Vagina (tissue), 2 donors: Measurements from ENCODE around the gene ECI2. TPM values are rescaled to one million over a fixed set of nuclear protein-coding genes. Genes with fewer than 3 reads are reported as not detected.

Experiments
- DNase-seq, 2 donors: peaks; one replicate each; pipeline ENCODE4 v3.0.0-alpha.2; 2017; ENCODE audit errors: extremely low spot score in 2 of 2
- H3K27ac ChIP-seq: fragments of 200-600 bp; sonication (generic); one replicate; pipeline ENCODE4 v1.5.1; 2019
- H3K27me3 ChIP-seq: fragments of 200-600 bp; sonication (generic); one replicate; pipeline ENCODE4 v1.5.1; 2019
- H3K36me3 ChIP-seq, 2 donors: fragments of 200-600 bp; sonication (generic); one replicate each; pipeline ENCODE4 v1.5.1; 2017 to 2019
- H3K4me1 ChIP-seq: fragments of 200-600 bp; sonication (generic); one replicate; pipeline ENCODE4 v1.5.1; 2019
- H3K4me3 ChIP-seq, 2 donors: fragments of 200-600 bp; sonication (generic); 1 replicate in 1 of 2; 2 replicates in 1 of 2; pipeline ENCODE4 v1.5.1; 2016 to 2019
- H3K9me3 ChIP-seq: fragments of 200-600 bp; sonication (generic); one replicate; pipeline ENCODE4 v1.5.1; 2019
- POLR2A ChIP-seq, 2 donors: fragments of 450-650 bp; IDR thresholded peaks; one replicate each; pipeline ENCODE4 v1.6.1; 2017; ENCODE audit warnings: antibody characterized with exemption in 2 of 2, mild to moderate bottlenecking in 2 of 2, moderate library complexity in 2 of 2
- POLR2AphosphoS5 ChIP-seq, 2 donors: sonication (generic); formaldehyde crosslinking; IDR thresholded peaks; one replicate each; pipeline ENCODE4 v1.9.0; 2017; ENCODE audit warnings: antibody characterized with exemption in 2 of 2, mild to moderate bottlenecking in 2 of 2, low read depth in 1 of 2; ENCODE audit not compliant: insufficient read depth in 1 of 2
- intact Hi-C: fragments of 100-400 bp; cut with DNase I; formaldehyde crosslinking; loops from one replicate; pipeline ENCODE4 v1.15.1; 2023
- total RNA-seq: library from RNA; depleted of rRNA; stranded (reverse); fragments of >200 nt; gene quantifications from one replicate; pipeline ENCODE4 v1.2.3, GENCODE V29; 2016
- TF ChIP-seq, protein P1 (sequence below), 3 experiments: fragments of 450-650 bp in 2 of 3; fragments of 200-600 bp in 1 of 3; sonication (generic) in 1 of 3; IDR thresholded peaks; one replicate each; pipeline ENCODE4 v1.5.1; 2017 to 2019; ENCODE audit warnings: antibody characterized with exemption in 3 of 3, mild to moderate bottlenecking in 2 of 3, moderate library complexity in 2 of 3

ECI2 gene
- total RNA-seq, 1 donor from 2014 or later = 30.7 TPM

DNA sequence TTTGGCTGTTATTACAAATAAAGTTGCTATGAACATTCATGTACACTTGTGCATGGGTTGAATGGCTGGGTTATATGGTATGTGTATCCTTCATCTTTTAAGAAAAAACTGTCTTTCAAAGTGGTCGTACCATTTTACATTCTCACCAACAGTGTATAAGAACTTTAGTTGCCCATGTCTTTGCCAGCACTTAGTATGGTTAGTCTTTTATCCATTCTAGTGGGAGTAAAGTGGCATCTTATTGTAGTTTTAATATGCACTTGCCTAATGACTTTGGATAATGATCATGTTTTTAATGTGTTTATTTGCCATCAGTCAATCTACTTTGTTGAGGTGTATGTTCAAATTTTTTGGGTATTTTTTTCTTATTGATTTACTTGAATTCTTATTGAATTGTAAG lies 32.5 kb upstream of the ECI2 start:
- H3K27ac ChIP-seq = no peak overlapping the region
- intact Hi-C loops = no loop called here
- no peak overlapping the region for H3K4me3 ChIP-seq
- no peaks in the 10 kb centered on the region for H3K9me3 ChIP-seq
- TF ChIP-seq POLR2AphosphoS5 (IDR thresholded peaks at IDR 0.05; ENCODE audit: insufficient read depth in 1 of 2, low read depth in 1 of 2) = no peak
- no peak for TF ChIP-seq POLR2A (IDR thresholded peaks at IDR 0.05)
- TF ChIP-seq, protein P1, sequence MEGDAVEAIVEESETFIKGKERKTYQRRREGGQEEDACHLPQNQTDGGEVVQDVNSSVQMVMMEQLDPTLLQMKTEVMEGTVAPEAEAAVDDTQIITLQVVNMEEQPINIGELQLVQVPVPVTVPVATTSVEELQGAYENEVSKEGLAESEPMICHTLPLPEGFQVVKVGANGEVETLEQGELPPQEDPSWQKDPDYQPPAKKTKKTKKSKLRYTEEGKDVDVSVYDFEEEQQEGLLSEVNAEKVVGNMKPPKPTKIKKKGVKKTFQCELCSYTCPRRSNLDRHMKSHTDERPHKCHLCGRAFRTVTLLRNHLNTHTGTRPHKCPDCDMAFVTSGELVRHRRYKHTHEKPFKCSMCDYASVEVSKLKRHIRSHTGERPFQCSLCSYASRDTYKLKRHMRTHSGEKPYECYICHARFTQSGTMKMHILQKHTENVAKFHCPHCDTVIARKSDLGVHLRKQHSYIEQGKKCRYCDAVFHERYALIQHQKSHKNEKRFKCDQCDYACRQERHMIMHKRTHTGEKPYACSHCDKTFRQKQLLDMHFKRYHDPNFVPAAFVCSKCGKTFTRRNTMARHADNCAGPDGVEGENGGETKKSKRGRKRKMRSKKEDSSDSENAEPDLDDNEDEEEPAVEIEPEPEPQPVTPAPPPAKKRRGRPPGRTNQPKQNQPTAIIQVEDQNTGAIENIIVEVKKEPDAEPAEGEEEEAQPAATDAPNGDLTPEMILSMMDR (IDR thresholded peaks at IDR 0.05) = no peak
- no peaks in the 10 kb centered on the region for H3K4me1 ChIP-seq
- H3K36me3 ChIP-seq = no peaks in the 10 kb centered on the region
- DNase-seq = no peak
- no peaks in the 10 kb centered on the region for H3K27me3 ChIP-seq

DNA sequence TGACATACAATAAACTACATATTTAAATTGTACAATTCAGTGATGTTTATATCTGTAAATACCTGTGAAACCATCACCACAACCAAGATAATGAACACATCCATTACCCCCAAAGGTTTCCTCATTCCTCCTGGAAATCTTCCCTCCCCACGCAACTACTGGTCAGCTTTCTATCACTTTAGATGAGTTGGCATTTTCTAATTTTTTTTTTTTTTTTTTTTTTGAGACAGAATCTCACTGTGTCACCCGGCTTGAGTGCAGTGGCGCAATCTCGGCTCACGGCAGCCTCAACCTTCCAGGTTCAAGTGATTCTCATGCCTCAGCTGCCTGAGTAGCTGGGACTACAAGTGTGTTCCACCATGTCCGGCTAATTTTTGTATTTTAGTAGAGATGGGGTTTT lies 31.7 kb upstream of the ECI2 start:
- intact Hi-C loops = no loop called here
- Histone ChIP-seq H3K36me3 (no peaks in the 10 kb centered on the region), H3K4me1 (no peaks in the 10 kb centered on the region), H3K4me3 (no peak overlapping the region), H3K9me3 (no peaks in the 10 kb centered on the region), H3K27ac (no peak overlapping the region), H3K27me3 (no peaks in the 10 kb centered on the region)
- no peak for DNase-seq
- no peak for TF ChIP-seq POLR2AphosphoS5 (IDR thresholded peaks at IDR 0.05; ENCODE audit: insufficient read depth in 1 of 2, low read depth in 1 of 2)
- TF ChIP-seq, protein P1 (IDR thresholded peaks at IDR 0.05) = no peak

DNA sequence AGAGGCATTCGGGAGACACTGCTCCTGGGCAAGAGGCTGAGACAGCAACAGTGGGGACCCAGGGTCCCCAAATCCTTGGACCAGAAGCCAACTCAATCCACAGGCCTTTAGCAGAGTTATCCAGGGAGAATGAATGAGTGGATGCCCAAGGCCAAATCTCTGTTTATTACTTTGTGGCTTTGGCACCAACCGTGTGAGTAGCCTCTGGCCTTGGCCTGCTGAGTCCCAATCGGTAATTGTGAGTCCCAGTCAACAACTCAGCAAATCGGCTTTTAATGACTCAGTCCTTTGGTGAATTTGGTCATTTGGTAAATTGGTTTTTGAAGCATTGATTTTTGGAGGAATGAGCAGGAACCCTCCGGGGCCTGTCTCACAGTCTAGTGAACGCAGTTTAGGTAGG lies 29.1 kb upstream of the ECI2 start:
- TF ChIP-seq, protein P1 (IDR thresholded peaks at IDR 0.05) = no peak
- no peak for TF ChIP-seq POLR2A (IDR thresholded peaks at IDR 0.05)
- TF ChIP-seq POLR2AphosphoS5 (IDR thresholded peaks at IDR 0.05; ENCODE audit: insufficient read depth in 1 of 2, low read depth in 1 of 2) = no peak
- Histone ChIP-seq H3K27ac (no peak overlapping the region), H3K4me3 (no peak overlapping the region), H3K27me3 (no peaks in the 10 kb centered on the region), H3K9me3 (no peaks in the 10 kb centered on the region), H3K4me1 (no peaks in the 10 kb centered on the region), H3K36me3 (no peaks in the 10 kb centered on the region)
- intact Hi-C loops = no loop called here
- no peak for DNase-seq

DNA sequence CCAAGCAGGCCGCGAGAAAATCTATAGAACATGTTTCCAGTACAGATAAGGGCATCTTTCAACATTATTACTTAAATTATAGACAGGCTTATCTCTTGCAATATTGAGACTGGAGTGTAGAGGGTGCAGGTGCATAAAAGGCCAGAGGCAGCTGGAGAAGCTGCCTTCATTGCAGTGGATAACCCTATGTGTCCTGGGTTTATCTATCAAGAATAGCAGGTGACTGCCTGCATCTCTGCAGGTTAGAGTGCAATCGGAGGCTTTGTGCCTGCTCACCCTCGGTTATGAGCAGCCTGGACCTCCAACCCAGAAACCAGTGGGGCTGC lies 28.7 kb upstream of the ECI2 start:
- Histone ChIP-seq H3K27ac (no peak overlapping the region), H3K4me1 (no peaks in the 10 kb centered on the region), H3K36me3 (no peaks in the 10 kb centered on the region), H3K9me3 (no peaks in the 10 kb centered on the region), H3K27me3 (no peaks in the 10 kb centered on the region), H3K4me3 (no peak overlapping the region)
- DNase-seq = no peak
- intact Hi-C loops = no loop called here
- TF ChIP-seq POLR2AphosphoS5 (IDR thresholded peaks at IDR 0.05; ENCODE audit: insufficient read depth in 1 of 2, low read depth in 1 of 2) (no peak), POLR2A (IDR thresholded peaks at IDR 0.05) (no peak)
- TF ChIP-seq, protein P1 (IDR thresholded peaks at IDR 0.05) = no peak

DNA sequence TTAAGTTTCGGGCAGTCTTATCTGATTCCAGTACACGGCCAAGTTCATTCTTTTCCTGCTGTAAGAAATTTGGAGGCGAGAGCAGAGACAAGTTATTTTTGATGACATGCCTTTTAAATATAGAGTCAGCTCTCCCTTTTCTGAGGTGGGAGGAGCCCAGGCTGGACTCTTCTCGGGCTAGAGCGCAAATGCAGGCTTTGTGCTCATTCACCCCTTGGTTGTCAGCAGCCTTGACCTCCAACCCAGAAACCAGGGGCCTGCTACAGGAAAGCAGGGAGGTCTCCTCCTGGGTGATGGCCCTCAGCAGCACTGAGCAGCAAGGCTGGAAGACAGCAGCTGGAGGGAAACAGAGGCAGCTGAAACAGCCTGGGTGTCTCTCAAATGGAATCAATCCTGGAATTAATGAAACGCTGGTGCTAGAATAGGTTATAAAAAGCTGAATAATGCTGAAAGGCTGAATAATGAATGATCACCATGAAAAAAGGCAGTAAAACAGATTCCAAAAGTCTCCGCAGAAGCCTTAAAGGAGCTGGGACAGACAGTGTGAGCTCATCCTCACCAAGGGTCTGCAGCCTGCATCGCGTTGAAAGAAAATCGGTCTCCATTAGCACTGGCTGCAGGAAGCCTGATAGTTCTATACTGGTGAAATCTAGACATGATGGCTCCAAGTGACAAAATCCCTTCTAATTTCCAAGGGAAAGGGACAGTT lies 28.2 kb upstream of the ECI2 start:
- Histone ChIP-seq H3K27ac (no peak overlapping the region), H3K4me1 (no peaks in the 10 kb centered on the region), H3K4me3 (no peak overlapping the region), H3K36me3 (no peaks in the 10 kb centered on the region), H3K9me3 (no peaks in the 10 kb centered on the region), H3K27me3 (no peaks in the 10 kb centered on the region)
- no peak for DNase-seq
- intact Hi-C loops = no loop called here
- TF ChIP-seq, protein P1 (IDR thresholded peaks at IDR 0.05) = no peak
- no peak for TF ChIP-seq POLR2AphosphoS5 (IDR thresholded peaks at IDR 0.05; ENCODE audit: insufficient read depth in 1 of 2, low read depth in 1 of 2)
- no peak for TF ChIP-seq POLR2A (IDR thresholded peaks at IDR 0.05)
